ENCODE measurements around the gene FRMD4A.
"Not testable (repeated sequence)": the region's sequence is repeated elsewhere in the genome, so short reads cannot be mapped to it uniquely, and the experiment has no call there.

FRMD4A gene

GRCh38 chr10:14215641-14216040 is 115.1 kb downstream of the FRMD4A start:
- DNase-seq, result no peak
- Histone ChIP-seq H2AFZ (ENCODE audit: low read length) (no peak overlapping the region), H3K4me3 (ENCODE audit: low read length) (no peak overlapping the region), H3K79me2 (ENCODE audit: low read length) (no peaks in the 10 kb centered on the region), H3K4me1 (ENCODE audit: low read length) (no peaks in the 10 kb centered on the region), H4K20me1 (ENCODE audit: insufficient read depth, low read length) (no peaks in the 10 kb centered on the region), H3F3A (ENCODE audit: insufficient read depth, low read length) (no peaks in the 10 kb centered on the region), H3K27me3 (replicated peaks; ENCODE audit: insufficient read depth, low read length) (no peaks in the 10 kb centered on the region), H3K27ac (ENCODE audit: low read length) (no peak overlapping the region), H3K9ac (ENCODE audit: low read length) (no peak overlapping the region), H3K9me3 (replicated peaks; ENCODE audit: insufficient read depth, low read length) (no peaks in the 10 kb centered on the region), H3K36me3 (replicated peaks; ENCODE audit: insufficient read depth, low read length) (no peaks in the 10 kb centered on the region), H3K4me2 (ENCODE audit: low read depth, low read length) (no peak overlapping the region), H3K9me2 (replicated peaks; ENCODE audit: insufficient read depth, low read length) (no peaks in the 10 kb centered on the region)
- no peak for TF ChIP-seq EZH2 (optimal IDR thresholded peaks at IDR 0.05; ENCODE audit: low read depth, low read length)
- TF ChIP-seq EZH2phosphoT487 (IDR thresholded peaks at IDR 0.05; ENCODE audit: low read length), result no peak
- no peak for TF ChIP-seq CTCF (IDR thresholded peaks at IDR 0.05; ENCODE audit: low read length)

GRCh38 chr10:14213703-14214102 is 117.0 kb downstream of the FRMD4A start:
- H3F3A ChIP-seq (ENCODE audit: insufficient read depth, low read length); H4K20me1 ChIP-seq (ENCODE audit: insufficient read depth, low read length); H2AFZ ChIP-seq (ENCODE audit: low read length); H3K9ac ChIP-seq (ENCODE audit: low read length); H3K36me3 ChIP-seq (replicated peaks; ENCODE audit: insufficient read depth, low read length); H3K27ac ChIP-seq (ENCODE audit: low read length); H3K4me3 ChIP-seq (ENCODE audit: low read length); H3K9me2 ChIP-seq (replicated peaks; ENCODE audit: insufficient read depth, low read length); H3K9me3 ChIP-seq (replicated peaks; ENCODE audit: insufficient read depth, low read length); DNase-seq; H3K4me2 ChIP-seq (ENCODE audit: low read depth, low read length); H3K27me3 ChIP-seq (replicated peaks; ENCODE audit: insufficient read depth, low read length); H3K4me1 ChIP-seq (ENCODE audit: low read length); H3K79me2 ChIP-seq (ENCODE audit: low read length): not testable (repeated sequence)

- H3K4me3 ChIP-seq (ENCODE audit: low read length), result no peak overlapping the region
- H3K9me2 ChIP-seq (replicated peaks; ENCODE audit: insufficient read depth, low read length), result no peaks in the 10 kb centered on the region
- TF ChIP-seq CTCF (IDR thresholded peaks at IDR 0.05; ENCODE audit: low read length) (no peak), EZH2 (optimal IDR thresholded peaks at IDR 0.05; ENCODE audit: low read depth, low read length) (no peak), EZH2phosphoT487 (IDR thresholded peaks at IDR 0.05; ENCODE audit: low read length) (no peak)
- H3K4me1 ChIP-seq (ENCODE audit: low read length), result no peaks in the 10 kb centered on the region
- H3K27ac ChIP-seq (ENCODE audit: low read length), result no peak overlapping the region
- H3K4me2 ChIP-seq (ENCODE audit: low read depth, low read length), result no peak overlapping the region
- H3K9ac ChIP-seq (ENCODE audit: low read length), result no peak overlapping the region
- no peaks in the 10 kb centered on the region for H3K9me3 ChIP-seq (replicated peaks; ENCODE audit: insufficient read depth, low read length)
- H3K36me3 ChIP-seq (replicated peaks; ENCODE audit: insufficient read depth, low read length), result no peaks in the 10 kb centered on the region
- DNase-seq, result no peak
- H2AFZ ChIP-seq (ENCODE audit: low read length), result no peak overlapping the region
- no peaks in the 10 kb centered on the region for H3K27me3 ChIP-seq (replicated peaks; ENCODE audit: insufficient read depth, low read length)
- no peaks in the 10 kb centered on the region for H3K79me2 ChIP-seq (ENCODE audit: low read length)
- H3F3A ChIP-seq (ENCODE audit: insufficient read depth, low read length), result no peaks in the 10 kb centered on the region
- no peaks in the 10 kb centered on the region for H4K20me1 ChIP-seq (ENCODE audit: insufficient read depth, low read length)
These were observed 119.1 kb downstream of the FRMD4A start for GRCh38 chr10:14211610-14212009.

GRCh38 chr10:14208231-14208630 is 122.5 kb downstream of the FRMD4A start:
- Histone ChIP-seq H3K36me3 (replicated peaks; ENCODE audit: insufficient read depth, low read length) (no peaks in the 10 kb centered on the region), H3K9ac (ENCODE audit: low read length) (no peak overlapping the region), H3K9me2 (replicated peaks; ENCODE audit: insufficient read depth, low read length) (no peaks in the 10 kb centered on the region), H4K20me1 (ENCODE audit: insufficient read depth, low read length) (no peaks in the 10 kb centered on the region), H3K4me1 (ENCODE audit: low read length) (no peaks in the 10 kb centered on the region), H3K4me3 (ENCODE audit: low read length) (no peak overlapping the region), H3K4me2 (ENCODE audit: low read depth, low read length) (no peak overlapping the region), H3K27me3 (replicated peaks; ENCODE audit: insufficient read depth, low read length) (no peaks in the 10 kb centered on the region), H3K79me2 (ENCODE audit: low read length) (no peaks in the 10 kb centered on the region), H3K9me3 (replicated peaks; ENCODE audit: insufficient read depth, low read length) (no peaks in the 10 kb centered on the region), H3F3A (ENCODE audit: insufficient read depth, low read length) (no peaks in the 10 kb centered on the region), H2AFZ (ENCODE audit: low read length) (no peak overlapping the region), H3K27ac (ENCODE audit: low read length) (no peak overlapping the region)
- no peak for DNase-seq
- no peak for TF ChIP-seq EZH2 (optimal IDR thresholded peaks at IDR 0.05; ENCODE audit: low read depth, low read length)

Measured in MM.1S (cell line).